Measurements from ENCODE around the gene DAO.

DAO gene

GRCh38 chr12:108914121-108914531 lies 34.2 kb downstream of the DAO start:
- intact Hi-C loops (cut with DNase I): no loop called here
- peak in 1 of 10 donors; percentile 15 for DNase-seq

- intact Hi-C loops (cut with DNase I): no loop called here
- DNase-seq: no peak
Observed at GRCh38 chr12:108915632-108916133, 35.8 kb downstream of the DAO start.

GRCh38 chr12:108916336-108916735 lies 36.4 kb downstream of the DAO start:
- intact Hi-C loops (cut with DNase I): no loop called here
- DNase-seq: no peak

- no peak for DNase-seq
- intact Hi-C loops (cut with DNase I): no loop called here
Observed at GRCh38 chr12:108918206-108918605, 38.3 kb downstream of the DAO start.

- DNase-seq: no peak
- intact Hi-C loops (cut with DNase I): no loop called here
Observed at GRCh38 chr12:108918960-108919642, 39.2 kb downstream of the DAO start.

GRCh38 chr12:108921946-108922345 lies 42.1 kb downstream of the DAO start:
- intact Hi-C loops (cut with DNase I): no loop called here
- no peak for DNase-seq

- no peak for DNase-seq
- intact Hi-C loops (cut with DNase I): no loop called here
Observed at GRCh38 chr12:108922918-108923317, 43.0 kb downstream of the DAO start.

- intact Hi-C loops (cut with DNase I): no loop called here
- no peak for DNase-seq
Observed at GRCh38 chr12:108928695-108929094, 48.8 kb downstream of the DAO start.

- intact Hi-C loops (cut with DNase I): no loop called here
- no peak for DNase-seq
Observed at GRCh38 chr12:108930155-108930554, 50.3 kb downstream of the DAO start.

- DNase-seq: no peak
- intact Hi-C loops (cut with DNase I): no loop called here
Observed at GRCh38 chr12:108930756-108931155, 50.9 kb downstream of the DAO start.

- DNase-seq: no peak
- intact Hi-C loops (cut with DNase I): no loop called here
Observed at GRCh38 chr12:108933949-108934348, 54.1 kb downstream of the DAO start.

- intact Hi-C loops (cut with DNase I): no loop called here
- no peak for DNase-seq
Observed at GRCh38 chr12:108935159-108935763, 55.4 kb downstream of the DAO start.

GRCh38 chr12:108938247-108938924 lies 58.5 kb downstream of the DAO start:
- no peak for DNase-seq
- intact Hi-C loops (cut with DNase I): no loop called here

- DNase-seq: no peak
- intact Hi-C loops (cut with DNase I): no loop called here
Observed at GRCh38 chr12:108939594-108939993, 59.7 kb downstream of the DAO start.

GRCh38 chr12:108940138-108940537 lies 60.2 kb downstream of the DAO start:
- intact Hi-C loops (cut with DNase I): no loop called here
- DNase-seq: no peak

GRCh38 chr12:108947097-108947496 lies 67.2 kb downstream of the DAO start:
- no peak for DNase-seq
- intact Hi-C loops (cut with DNase I): no loop called here

- intact Hi-C loops (cut with DNase I): no loop called here
- no peak for DNase-seq
Observed at GRCh38 chr12:108948367-108948766, 68.5 kb downstream of the DAO start.

GRCh38 chr12:108949976-108950375 lies 70.1 kb downstream of the DAO start:
- intact Hi-C loops (cut with DNase I): loop anchor here (2.0 to 5.0 kb wide), 2 partner anchors 142 to 385 kb away; partner anchors contain the start of gene ALKBH2
- DNase-seq: no peak

Data from posterior cingulate gyrus (tissue), 11 donors.